Measurements from ENCODE around the gene ROR1.

Gene ROR1

DNA sequence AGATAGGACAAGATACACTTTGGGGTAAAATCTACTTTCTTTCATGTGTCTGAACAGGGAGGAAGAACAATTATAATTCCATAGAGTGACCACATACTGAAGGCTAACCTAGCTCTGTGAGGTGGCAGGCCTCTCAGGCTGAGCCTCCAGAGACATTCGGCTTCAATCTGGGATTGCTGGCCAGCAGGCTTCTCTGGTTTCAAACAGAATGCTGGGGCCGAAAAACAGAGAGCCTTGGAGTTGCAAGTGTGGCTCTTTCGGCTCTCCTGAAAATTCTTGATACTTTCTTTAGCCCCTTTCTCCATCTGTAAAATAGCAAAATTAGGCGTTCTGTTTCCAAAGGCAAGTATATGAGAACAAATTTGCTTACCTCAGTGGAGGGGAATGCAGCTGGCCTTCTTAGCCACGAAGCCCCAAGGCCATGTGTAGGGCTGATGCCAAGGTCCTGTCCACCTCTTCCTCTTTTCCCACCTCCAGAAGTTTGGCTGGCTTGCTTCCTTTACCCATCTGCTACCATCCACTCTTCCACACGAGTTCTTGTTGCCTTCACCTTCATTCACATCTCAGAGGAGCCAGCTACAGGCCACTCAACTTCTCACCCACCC lies 399.6 kb downstream of the ROR1 start:
- no peak for DNase-seq (ENCODE audit: low read depth, low spot score)

DNA sequence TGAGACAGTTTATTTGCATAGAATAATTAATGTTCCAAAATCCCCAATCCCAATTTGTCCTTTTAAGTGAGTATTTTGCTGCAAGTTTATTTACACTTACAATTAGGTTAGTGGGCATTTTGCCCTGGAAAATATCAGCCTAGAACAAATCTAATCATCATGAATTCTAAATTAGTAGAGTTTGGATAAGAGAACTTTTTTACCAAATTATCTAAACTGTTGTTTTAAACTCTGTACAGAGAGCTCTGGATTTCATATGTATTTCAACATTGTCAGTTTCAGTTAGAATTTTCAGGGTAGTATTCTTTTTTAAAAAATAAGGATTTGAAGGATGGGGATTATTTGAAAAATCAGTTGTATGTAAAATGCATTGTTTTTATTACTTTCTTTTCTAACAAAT lies 401.8 kb downstream of the ROR1 start:
- no peak for DNase-seq (ENCODE audit: low read depth, low spot score)

DNA sequence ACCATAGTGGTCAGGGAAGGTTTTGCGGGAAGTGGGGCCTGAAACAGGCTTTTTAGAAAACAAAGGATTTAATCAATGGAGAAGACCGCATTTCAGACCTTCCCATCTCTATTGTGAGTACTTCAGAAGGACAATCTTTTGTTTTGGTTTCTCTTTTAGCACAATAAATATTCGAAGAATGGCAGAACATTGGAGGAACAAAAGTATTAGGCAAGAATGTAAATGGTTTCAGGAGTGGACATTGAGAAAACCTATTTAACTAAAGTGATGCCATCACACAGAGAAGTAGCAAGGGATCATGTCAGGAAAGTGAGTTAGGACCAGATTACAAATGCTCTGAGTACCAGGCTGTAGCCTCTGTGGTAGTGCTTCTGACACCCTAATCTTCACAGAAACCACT lies 402.8 kb downstream of the ROR1 start:
- no peak for DNase-seq (ENCODE audit: low read depth, low spot score)

DNA sequence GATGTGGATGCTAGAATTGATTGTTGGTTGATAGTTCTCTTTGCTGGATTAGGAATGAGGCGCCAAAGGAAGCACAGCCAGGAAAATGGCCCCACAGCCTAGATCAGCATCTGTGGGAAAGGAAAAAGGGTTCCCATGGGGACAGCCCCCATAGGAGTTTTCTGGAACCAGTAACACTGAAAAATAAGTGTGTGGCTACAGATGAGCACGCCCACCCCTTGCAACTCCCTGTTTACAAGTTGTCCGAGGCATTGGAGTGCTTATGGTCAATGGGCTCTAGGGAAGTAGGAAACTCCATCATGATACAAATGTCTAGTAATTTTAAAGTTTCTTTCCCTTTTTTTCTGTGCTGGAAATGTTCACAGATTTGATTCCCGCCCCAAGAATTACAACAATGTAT lies 405.8 kb downstream of the ROR1 start:
- DNase-seq (ENCODE audit: low read depth, low spot score) = no peak

DNA sequence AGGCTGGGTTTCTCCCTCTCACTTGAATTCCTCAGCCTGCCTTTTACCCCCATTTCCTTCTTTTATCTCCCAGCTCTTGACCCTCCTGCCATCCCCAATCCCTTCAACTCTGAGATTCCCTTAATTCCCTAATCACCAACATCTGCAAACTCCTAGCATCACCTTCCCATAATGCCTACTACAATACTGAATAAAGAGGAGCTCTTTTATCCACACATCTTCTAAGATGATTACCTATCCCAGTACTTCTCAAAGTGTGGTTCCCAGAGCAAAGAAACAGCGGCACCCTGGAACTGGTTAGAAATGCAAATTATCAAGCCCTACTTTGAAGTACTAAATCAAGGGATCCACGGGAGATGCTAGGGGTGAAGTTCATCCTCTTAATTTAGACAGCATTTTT lies 408.4 kb downstream of the ROR1 start:
- DNase-seq (ENCODE audit: low read depth, low spot score) = no peak

DNA sequence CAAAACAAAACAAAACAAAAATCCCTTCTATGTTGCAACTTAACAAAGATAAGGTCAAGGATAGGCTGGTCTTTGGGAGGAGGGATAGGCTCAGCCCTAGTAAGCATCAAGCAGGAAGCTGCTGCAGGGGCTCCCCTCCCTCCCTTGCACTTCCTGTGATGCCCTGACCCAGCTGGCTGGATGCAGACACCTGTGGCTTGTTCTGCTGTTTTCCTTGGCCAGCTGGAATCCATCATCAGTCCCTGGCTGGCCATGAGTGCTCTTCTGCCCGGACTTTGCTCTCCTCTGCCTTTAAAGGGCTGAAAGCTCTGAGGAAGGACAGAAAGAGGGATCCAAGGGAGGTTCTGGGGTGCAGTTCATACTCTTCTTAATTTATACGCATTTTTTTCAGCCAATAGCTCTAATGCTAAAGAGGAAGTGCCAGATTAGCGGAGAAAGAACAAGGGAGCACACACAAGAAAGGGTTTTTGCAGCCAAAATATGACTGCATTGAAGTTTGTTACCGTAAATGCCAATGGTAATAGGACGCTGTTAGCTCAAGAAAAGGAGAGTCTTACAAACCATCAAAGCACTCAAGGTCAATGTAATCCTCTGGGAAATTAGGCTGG lies 409.7 kb downstream of the ROR1 start:
- DNase-seq (ENCODE audit: low read depth, low spot score) = no peak

DNA sequence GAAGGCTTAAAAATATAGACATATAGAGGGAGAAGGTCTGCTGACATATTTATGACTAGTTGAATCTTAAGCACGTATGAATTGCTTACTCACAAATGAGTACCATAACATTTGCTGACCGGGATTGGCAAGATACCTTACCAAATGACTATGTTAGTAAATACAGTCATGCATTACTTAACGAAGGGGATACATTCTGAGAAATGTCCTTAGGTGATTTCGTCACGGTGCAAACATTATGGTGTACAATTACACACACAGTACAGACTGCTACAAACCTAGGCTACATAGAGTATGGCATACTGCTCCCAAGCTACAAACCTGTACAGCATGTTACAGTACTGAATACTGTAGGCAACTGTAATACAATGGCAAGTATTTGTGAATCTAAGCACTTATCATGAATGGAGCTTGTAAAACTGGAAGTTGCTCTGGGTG lies 410.2 kb downstream of the ROR1 start:
- no peak for DNase-seq (ENCODE audit: low read depth, low spot score)

DNA sequence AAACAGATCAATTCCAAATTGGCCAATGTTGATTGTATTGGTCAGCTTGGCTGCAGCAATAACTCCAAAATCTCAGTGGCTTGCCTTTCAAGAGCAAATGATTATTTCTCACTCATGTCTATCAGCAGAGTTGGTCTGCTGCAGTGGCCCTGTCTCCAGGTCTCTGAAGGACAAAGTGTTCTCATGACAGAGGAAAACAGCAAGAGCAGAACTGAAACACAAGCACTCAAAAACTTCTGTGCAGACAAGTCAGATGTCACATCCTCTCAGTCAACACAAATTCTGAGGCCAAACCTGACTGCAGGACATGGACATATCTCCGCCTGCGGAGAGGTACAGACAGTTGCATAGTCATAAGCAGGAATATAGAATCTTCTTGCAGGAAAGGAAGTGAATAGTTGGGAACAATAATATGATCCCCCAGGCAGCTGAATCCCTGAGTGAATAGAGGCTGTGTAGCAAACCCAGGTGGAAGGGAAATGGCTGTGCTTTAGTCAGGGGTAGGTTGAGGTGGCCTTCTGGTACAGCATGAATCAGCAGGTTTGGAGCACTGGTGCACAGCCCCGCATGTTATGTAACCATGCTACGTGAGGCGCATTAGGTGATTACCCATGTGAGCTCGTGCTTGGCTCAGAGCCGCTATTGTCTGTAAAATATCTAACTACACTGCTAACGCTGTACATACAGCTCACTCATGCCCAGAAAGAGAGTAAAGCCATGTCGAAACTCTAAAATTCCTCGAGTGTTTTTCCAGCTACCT lies 412.5 kb downstream of the ROR1 start:
- no peak for DNase-seq (ENCODE audit: low read depth, low spot score)

DNA sequence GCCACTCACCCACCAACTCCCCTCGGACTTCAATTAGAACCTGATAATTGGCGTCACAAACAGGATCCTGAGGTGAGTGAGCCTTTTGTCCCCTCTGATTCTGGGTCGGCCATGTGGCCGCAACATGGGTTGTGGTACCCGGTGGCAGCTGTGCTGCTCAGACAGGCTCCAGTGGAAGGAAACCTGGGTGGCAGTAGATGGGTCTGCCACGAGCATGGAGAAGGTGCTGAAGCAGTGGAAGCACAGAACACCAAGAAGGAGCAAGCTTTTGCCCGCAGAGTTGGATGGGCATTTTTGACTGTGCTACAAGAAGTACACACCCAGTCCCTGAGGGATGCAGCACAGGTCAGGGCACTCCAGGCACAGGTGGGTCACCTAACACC lies 413.1 kb downstream of the ROR1 start:
- DNase-seq (ENCODE audit: low read depth, low spot score) = no peak

DNA sequence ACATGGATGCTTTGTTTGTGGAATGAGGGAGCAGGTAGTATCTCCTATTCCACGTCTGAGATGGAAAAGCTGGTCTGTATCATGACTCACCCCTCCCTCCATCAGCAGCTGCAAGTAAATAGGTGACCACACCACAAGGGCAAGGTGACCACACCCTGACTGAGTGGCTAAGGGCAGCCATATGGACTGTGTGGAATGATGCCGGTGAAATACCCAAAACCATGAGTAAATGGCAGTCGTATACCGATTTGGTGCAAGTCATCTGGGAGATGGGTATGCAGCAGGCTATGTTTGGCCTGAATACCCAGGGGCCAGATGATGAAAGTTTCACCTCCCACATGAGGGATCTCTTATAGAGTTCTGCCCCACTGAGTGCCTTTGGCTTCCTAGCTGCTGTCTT lies 413.8 kb downstream of the ROR1 start:
- no peak for DNase-seq (ENCODE audit: low read depth, low spot score)

DNA sequence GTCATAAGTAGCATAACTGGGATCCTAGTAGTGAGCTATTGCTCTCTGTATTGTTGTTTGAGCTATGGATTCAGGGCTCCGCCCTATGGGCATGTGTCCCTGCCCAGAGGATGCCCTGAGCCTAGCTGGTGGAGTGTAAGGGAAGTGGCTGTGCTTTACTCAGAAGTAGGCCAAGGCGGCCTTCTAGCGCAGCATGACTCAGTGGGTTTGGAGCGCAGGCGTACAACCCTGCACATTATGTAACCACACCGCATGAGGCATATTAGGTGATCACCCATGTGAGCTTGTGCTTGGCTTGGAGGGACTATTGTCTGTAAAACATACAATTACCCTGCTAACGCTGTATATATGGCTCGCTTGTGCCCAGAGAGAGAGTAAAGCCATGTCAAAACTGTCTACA lies 418.5 kb downstream of the ROR1 start:
- no peak for DNase-seq (ENCODE audit: low read depth, low spot score)

DNA sequence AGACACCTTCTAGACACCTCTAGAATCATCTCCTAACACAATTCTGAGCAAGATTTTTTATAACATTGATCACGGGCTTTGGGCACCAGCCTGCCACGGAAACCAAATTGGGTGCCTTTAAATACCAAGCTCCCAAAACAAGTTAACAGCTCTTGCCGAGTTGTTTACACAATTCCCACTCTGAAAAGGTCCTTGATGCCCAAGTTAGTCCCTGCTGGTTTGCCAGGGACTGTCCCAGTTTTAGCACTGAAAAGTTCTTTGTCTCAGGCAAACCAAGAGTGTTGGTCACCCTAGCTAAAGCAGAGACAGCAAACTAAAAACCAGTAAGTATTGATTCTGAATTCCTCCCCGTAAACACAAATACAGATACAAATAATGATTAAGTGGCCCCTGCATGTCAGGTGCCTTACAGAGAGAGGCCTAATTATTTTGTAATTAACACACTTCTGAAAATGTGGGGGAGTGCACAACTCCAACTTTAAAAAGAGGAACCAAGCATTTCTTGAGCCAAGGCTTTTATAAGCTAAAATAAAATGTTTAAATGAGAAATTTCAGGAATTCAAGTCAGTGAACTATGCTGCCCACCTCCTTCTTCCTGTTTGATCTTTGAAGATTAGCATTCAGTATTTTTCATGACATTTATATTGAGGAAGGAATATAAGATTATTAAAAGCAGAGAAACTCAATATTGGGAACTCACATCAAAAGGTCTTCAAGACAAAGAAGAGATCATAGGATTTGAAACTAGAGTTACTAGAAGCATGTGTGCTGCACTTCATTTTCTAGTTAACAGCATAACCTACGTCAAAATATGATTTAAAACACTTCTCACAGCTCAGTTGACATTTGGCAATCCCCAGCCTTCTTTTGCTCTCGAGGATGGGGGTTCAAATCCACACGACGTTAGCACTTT lies 420.6 kb downstream of the ROR1 start:
- no peak for DNase-seq (ENCODE audit: low read depth, low spot score)

DNA sequence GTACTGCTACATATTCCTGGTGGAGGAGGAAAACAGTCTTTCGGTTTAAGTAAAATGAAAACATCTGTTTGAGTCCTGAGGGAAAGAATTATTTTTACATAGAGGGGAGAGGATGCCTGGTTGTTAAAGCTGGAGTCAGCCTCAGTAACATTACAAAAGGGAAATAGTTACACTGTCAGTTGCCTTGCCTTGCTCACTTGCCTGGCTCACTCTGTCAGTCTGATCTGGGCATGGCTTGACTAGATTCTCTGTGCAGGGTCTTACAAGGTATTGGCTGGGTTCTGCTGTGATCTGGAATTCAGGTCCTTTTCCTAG lies 421.2 kb downstream of the ROR1 start:
- no peak for DNase-seq (ENCODE audit: low read depth, low spot score)

DNA sequence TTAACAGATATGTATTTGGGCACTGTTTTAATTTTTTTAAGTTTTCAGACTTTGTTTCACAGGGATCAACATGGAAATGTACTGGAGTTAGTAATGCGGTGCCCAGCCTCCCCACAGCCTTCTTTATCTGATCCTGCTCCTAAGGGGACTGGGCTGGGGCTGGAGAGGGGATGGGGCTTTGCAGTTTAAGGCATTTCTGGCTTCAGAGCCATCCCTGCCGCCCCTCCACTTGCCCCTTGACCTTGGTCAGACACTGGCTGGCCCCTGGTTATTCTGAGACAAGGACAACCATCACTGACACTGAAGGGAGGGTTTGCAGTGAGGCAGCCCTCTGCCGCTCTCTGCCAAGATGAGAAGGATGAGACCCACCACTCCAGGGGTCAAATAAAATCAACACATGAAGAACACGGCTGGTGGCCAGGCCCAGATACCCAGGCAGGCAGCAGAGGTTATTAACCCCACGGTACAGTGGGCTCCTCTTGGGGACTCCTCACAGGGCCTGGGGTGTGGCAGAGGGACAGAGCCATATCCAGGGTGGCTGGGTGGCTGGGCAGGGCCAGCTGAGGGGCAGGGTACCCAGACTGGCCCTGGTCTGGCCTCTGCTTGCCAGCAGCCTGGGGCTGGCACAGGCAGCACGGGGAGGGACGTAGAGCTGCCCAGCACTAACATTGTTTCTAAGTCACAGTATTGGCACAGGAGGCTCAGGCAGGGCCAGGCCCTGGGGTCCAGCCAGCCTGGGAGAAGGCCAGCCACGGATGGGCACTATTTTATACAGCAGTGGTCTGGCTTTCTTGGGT lies 422.5 kb downstream of the ROR1 start:
- DNase-seq (ENCODE audit: low read depth, low spot score) = no peak

DNA sequence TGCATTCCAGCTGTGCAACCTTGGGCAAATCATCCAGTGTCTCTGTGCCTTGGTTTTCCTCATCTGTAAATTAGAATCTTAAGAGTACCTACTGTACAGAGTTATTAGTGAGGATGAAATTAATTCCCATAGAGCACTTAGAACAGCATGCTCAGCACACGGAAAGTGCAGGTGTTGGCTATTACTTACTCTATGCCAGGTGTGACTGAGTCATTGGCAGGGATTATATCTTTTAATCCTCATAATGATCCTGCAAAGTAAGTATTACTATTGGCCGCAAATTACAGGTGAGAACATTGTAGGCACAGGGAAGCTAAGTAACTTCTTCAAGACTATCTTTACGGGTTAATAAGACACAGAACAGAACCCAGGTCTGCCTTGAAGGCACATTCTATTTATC lies 423.3 kb downstream of the ROR1 start:
- no peak for DNase-seq (ENCODE audit: low read depth, low spot score)

DNA sequence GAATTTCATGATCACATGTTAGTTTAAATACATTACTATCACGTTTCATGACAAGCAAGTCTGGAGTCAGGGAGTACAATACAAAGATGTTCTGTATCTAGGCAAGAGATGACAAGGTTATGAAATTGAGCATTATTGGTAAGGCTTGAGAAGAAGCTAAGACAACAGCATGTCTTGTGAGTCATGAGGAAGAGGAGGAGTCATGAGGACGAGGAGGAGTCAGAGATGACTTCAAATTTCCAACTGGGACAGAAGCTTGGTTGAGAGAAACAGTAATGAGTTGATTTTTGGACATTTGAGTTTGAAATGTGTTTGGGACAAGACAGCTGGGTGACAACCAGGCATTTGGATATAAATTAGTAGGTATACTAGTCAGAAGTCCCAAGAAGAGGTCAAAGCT lies 425.3 kb downstream of the ROR1 start:
- no peak for DNase-seq (ENCODE audit: low read depth, low spot score)

DNA sequence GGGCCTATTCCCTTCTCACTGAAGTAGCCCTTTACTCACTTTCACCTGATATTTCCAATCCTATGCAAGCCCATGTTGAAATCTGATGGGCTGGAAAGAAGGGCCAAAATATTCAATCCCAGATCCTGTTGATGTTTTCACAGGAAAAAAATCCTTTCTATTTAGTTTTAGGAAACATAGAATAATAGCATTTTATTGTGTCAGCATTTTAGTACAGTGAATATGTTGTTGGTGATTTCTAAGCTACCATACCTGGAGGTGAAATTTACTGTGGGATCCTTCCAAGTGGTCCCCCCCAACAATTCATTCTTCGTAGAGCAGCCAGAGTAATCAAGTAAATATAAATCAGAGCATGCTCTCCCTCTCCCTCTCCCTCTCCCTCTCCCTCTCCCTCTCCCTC lies 426.2 kb downstream of the ROR1 start:
- DNase-seq (ENCODE audit: low read depth, low spot score) = no peak

DNA sequence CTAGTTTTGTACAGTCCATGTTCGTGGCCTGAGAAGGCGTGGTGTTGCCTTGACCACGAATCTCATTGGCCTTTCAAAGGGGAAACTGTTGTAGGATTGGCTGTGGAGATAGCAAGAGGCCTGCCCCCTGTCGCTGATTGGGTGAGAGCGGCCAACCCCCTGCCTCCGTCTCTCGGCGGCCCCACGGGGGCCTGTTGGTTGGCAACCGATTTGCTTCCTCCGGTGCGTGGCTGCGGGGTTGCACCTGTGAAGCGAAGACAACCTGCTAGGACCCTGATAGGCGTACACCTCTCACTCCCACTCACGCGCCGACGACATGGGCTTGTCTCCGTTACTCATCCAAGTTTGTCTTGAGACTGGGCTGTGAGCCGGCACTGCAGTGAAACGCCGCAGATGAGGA lies 429.6 kb downstream of the ROR1 start, which contains the start of gene UBE2U:
TSS of gene UBE2U (plus strand) at position 204 of the 400 bp plus-strand sequence. CDS start 428 bp downstream, outside the sequence.
- no peak for DNase-seq (ENCODE audit: low read depth, low spot score)

DNA sequence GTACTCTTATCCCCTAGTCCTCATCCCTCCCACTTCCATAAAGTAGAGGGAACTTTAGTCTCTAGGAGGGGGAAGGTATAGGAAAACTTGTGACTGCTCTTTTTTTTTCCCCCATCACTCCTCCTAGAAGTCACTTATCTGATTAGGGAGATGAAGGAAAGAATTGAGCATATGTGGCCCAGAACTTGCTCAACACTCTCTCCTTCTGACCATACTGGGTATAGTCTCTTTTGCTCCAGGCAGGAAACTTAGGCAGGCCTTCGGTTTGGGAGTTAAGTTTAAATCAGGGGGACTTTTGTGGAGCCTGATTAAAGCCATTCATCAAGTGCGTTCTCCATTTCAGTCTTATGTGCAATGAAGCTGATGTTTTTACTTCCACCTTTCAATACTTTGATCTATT lies 435.4 kb downstream of the ROR1 start:
- DNase-seq (ENCODE audit: low read depth, low spot score) = no peak

DNA sequence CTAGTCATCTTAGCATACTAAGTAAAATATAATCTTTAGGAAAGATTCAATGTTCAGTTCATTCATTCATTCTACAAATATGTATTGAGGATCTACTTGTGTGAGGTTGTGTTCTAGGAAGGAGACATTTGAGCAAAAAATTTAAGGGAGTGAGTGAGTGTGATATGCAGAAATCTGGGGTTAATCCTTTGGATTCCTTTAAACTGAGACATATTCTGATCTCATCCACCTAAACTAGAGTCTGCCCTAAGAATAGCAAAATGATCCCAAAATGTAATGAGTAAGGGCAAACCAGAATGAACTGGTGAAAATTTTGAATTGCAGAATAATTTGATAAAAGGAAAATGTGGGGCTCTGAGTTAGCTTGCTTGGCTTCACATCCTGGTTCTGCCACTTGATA lies 438.2 kb downstream of the ROR1 start:
- no peak for DNase-seq (ENCODE audit: low read depth, low spot score)

DNA sequence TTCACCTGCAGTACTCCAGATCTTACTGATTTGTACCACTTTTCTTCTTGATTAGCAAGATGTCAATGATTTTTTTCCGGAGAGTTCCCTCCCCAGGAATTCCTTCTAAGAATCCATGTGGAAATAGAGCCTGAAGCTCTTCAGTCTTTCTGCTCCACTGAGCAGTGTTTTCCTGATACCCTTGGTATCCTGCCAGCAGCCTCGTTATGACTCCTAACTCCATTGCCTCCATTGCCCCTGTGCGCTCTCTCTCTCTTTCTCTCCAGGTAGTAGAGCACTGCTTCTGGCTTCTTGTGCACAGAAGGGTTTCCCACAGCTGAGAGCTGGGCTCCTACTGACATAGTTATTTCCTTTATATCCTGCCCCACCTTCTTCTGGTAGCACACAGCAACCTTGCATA lies 441.8 kb downstream of the ROR1 start:
- no peak for DNase-seq (ENCODE audit: low read depth, low spot score)
